ENCODE results near the gene POMT1. TPM values are rescaled to one million over a fixed set of nuclear protein-coding genes. Genes with fewer than 3 reads are reported as not detected.
A peak's percentile ranks its signal among the peaks of the same experiment; 100 is the strongest.

Gene POMT1
- total RNA-seq, 2 donors from 2014 or later: 36.5 to 59.5 TPM

DNA sequence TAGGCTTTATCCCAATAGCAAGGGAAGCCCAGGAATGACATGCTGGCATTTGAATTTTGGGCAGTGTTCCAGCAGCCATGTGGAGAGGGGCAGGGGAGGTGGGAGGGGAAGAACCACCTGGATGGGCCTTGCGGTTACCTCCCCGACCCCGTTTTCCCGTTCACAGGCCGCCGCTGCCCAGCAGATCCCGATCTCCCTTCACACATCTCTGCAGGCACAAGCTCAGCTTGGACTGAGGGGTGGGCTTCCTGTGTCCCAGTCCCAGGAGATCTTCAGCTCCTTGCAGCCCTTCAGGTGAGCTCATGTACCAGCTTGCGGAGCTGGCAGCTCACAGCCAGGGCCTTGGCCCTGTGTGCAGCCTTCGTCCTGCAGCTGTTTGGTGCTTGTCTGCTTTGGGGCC is 15.7 kb upstream of the POMT1 start:
- H3K36me3 ChIP-seq: peaks cover 30 to 44% of the 10 kb centered on the region in 2 donors
- no peak for DNase-seq (ENCODE audit: low spot score)
- H3K4me3 ChIP-seq: no peak overlapping the region
- no peaks in the 10 kb centered on the region for H3K9me3 ChIP-seq
- WGBS: 55% methylated on average over 9 of the region's 9 CpGs
- H3K27ac ChIP-seq: peak overlapping the region in 1 of 2 donors; percentile 14
- no peaks in the 10 kb centered on the region for H3K27me3 ChIP-seq (replicated peaks; ENCODE audit: insufficient read depth)
- intact Hi-C loops (cut with DNase I): no loop called here
- H3K4me1 ChIP-seq (replicated peaks): peaks cover 16% of the 10 kb centered on the region
- TF ChIP-seq POLR2AphosphoS5 (IDR thresholded peaks at IDR 0.05) (no peak), POLR2A (IDR thresholded peaks at IDR 0.05) (no peak)
- TF ChIP-seq, protein P1, sequence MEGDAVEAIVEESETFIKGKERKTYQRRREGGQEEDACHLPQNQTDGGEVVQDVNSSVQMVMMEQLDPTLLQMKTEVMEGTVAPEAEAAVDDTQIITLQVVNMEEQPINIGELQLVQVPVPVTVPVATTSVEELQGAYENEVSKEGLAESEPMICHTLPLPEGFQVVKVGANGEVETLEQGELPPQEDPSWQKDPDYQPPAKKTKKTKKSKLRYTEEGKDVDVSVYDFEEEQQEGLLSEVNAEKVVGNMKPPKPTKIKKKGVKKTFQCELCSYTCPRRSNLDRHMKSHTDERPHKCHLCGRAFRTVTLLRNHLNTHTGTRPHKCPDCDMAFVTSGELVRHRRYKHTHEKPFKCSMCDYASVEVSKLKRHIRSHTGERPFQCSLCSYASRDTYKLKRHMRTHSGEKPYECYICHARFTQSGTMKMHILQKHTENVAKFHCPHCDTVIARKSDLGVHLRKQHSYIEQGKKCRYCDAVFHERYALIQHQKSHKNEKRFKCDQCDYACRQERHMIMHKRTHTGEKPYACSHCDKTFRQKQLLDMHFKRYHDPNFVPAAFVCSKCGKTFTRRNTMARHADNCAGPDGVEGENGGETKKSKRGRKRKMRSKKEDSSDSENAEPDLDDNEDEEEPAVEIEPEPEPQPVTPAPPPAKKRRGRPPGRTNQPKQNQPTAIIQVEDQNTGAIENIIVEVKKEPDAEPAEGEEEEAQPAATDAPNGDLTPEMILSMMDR (IDR thresholded peaks at IDR 0.05): no peak

DNA sequence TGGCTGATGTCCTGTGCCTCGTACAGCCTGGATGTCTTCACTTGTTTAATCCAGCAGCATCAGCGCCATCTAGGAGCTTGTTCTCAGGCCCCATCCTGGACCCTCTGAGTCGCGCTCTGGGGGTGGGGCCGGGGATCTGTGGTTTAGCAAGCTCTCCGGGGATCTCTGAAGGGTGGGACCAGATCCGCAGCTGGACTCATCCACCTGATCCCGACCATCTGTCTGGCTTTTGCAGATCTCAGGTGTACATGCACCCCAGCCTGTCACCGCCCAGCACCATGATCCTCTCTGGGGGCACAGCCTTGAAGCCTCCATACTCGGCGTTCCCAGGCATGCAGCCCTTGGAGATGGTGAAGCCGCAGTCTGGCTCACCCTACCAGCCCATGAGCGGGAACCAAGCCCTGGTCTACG is 15.1 kb upstream of the POMT1 start:
- no peak for TF ChIP-seq POLR2AphosphoS5 (IDR thresholded peaks at IDR 0.05)
- TF ChIP-seq, protein P1 (IDR thresholded peaks at IDR 0.05): no peak
- TF ChIP-seq POLR2A (IDR thresholded peaks at IDR 0.05): no peak
- H3K36me3 ChIP-seq: peaks cover 35 to 51% of the 10 kb centered on the region in 2 donors
- H3K27me3 ChIP-seq (replicated peaks; ENCODE audit: insufficient read depth): no peaks in the 10 kb centered on the region
- H3K4me1 ChIP-seq (replicated peaks): peaks cover 10% of the 10 kb centered on the region
- H3K9me3 ChIP-seq: no peaks in the 10 kb centered on the region
- intact Hi-C loops (cut with DNase I): no loop called here
- H3K27ac ChIP-seq: no peak overlapping the region
- no peak for DNase-seq (ENCODE audit: low spot score)
- 75% methylated on average over 13 of the region's 14 CpGs for WGBS
- no peak overlapping the region for H3K4me3 ChIP-seq

DNA sequence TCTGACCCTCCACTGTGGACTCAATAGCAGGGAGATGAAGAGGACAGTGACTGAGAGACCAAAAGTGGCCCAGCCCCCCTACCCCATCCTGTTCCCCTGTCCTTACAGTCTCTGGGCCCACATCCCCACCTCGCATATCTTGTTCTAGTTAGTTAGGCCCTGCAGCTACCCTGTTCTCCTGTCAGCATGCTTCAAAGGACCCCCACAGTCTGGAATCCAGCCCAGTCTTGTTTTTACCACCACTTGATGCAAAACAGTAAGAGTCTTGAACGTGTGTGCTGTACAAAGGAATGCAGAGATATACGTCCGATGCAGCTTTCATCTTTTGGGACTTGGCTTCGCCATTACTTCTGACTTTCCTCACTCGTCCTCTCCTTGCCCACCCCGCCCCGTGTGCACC is 12.2 kb upstream of the POMT1 start:
- intact Hi-C loops (cut with DNase I): no loop called here
- DNase-seq (ENCODE audit: low spot score): no peak
- H3K4me3 ChIP-seq: no peak overlapping the region
- H3K27me3 ChIP-seq (replicated peaks; ENCODE audit: insufficient read depth): no peaks in the 10 kb centered on the region
- H3K36me3 ChIP-seq: peaks cover 38 to 56% of the 10 kb centered on the region in 2 donors
- no peaks in the 10 kb centered on the region for H3K4me1 ChIP-seq (replicated peaks)
- TF ChIP-seq POLR2AphosphoS5 (IDR thresholded peaks at IDR 0.05) (no peak), POLR2A (IDR thresholded peaks at IDR 0.05) (no peak)
- TF ChIP-seq, protein P1 (IDR thresholded peaks at IDR 0.05): no peak
- WGBS: 57% methylated on average over 8 of the region's 8 CpGs
- no peaks in the 10 kb centered on the region for H3K9me3 ChIP-seq
- H3K27ac ChIP-seq: no peak overlapping the region

DNA sequence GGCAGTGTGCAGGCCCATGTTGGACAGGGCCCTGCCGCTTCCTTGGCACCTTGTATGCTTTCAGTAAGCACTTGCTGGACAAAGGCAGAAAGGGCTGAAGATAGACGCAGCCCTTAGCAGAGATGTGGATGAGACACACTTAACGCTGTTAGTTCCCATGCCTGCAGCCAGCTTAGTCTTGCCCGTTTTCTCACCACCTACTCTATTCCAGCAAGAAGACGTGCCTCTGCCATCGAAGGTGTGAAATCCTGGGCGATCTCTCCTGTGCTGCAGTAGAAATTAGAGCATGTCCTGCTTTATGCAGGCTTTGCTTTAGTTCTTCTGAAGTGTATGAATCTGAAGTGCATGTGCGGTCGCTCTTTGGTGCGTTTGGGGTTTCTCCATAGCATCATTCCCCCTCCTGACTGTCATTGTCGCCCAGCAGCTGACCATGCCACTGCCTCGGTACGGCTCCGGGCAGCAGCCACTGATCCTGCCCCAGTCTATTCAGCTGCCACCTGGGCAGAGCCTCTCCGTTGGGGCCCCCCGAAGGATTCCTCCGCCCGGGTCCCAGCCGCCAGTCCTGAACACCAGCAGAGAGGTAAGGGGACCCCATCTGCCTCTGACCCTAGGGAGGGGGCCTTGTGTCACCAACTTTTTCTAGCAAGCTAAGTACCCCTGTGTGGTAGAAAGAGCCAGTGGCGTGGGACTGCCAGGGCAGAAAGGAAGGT is 11.6 kb upstream of the POMT1 start:
- intact Hi-C loops (cut with DNase I): no loop called here
- Histone ChIP-seq H3K4me1 (replicated peaks) (no peaks in the 10 kb centered on the region), H3K27ac (no peak overlapping the region), H3K27me3 (replicated peaks; ENCODE audit: insufficient read depth) (no peaks in the 10 kb centered on the region), H3K9me3 (no peaks in the 10 kb centered on the region), H3K36me3 (peaks cover 42 to 61% of the 10 kb centered on the region in 2 donors), H3K4me3 (no peak overlapping the region)
- 94% methylated on average over 20 of the region's 20 CpGs for WGBS
- no peak for DNase-seq (ENCODE audit: low spot score)
- TF ChIP-seq, protein P1 (IDR thresholded peaks at IDR 0.05): no peak
- TF ChIP-seq POLR2AphosphoS5 (IDR thresholded peaks at IDR 0.05) (no peak), POLR2A (IDR thresholded peaks at IDR 0.05) (no peak)

DNA sequence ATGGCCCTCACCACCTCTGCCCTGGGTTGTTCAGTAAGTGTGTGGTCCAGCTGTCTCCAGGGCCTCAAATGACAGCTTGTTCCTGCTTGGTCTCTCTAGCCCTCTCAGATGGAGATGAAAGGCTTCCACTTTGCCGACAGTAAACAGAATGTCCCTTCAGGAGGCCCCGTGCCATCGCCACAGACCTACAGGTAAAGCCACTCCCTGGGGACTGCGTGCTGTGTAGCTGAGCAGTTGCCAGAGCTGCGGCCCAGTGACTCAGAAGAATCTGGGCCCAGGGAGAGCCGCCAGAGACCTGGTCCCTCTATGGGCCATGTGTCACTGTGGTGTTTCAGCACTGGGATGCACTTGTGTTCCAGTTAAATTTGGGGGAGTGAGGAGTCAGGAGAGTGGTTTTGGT is 10.6 kb upstream of the POMT1 start:
- Histone ChIP-seq H3K27ac (no peak overlapping the region), H3K9me3 (no peaks in the 10 kb centered on the region), H3K4me1 (replicated peaks) (no peaks in the 10 kb centered on the region), H3K27me3 (replicated peaks; ENCODE audit: insufficient read depth) (no peaks in the 10 kb centered on the region), H3K4me3 (no peak overlapping the region), H3K36me3 (peaks cover 50 to 65% of the 10 kb centered on the region in 2 donors)
- WGBS: 79% methylated on average over 6 of the region's 6 CpGs
- no peak for TF ChIP-seq POLR2AphosphoS5 (IDR thresholded peaks at IDR 0.05)
- TF ChIP-seq, protein P1 (IDR thresholded peaks at IDR 0.05): no peak
- TF ChIP-seq POLR2A (IDR thresholded peaks at IDR 0.05): no peak
- no peak for DNase-seq (ENCODE audit: low spot score)
- intact Hi-C loops (cut with DNase I): no loop called here
